CD4-positive, alpha-beta T cell treated with Interleukin-6 at 100 ng/mL for 8 hours (primary cell): Measurements from ENCODE around the gene SKAP1.
"Not testable (repeated sequence)": the region's sequence is repeated elsewhere in the genome, so short reads cannot be mapped to it uniquely, and the experiment has no call there.

Experiments
- DNase-seq: peaks from one replicate; pipeline ENCODE4 v3.0.0-alpha.2; 2020; ENCODE audit warnings: mixed read lengths, low spot score

Gene SKAP1

GRCh38 chr17:48207776-48208544 lies 222.1 kb downstream of the SKAP1 start:
- DNase-seq: no peak

- not testable (repeated sequence) for DNase-seq
These were observed 223.0 kb downstream of the SKAP1 start for GRCh38 chr17:48207036-48207435.

GRCh38 chr17:48202959-48203358 lies 227.1 kb downstream of the SKAP1 start:
- DNase-seq: no peak

- DNase-seq: no peak
These were observed 231.0 kb downstream of the SKAP1 start for GRCh38 chr17:48198950-48199541.

- DNase-seq: no peak
These were observed 234.1 kb downstream of the SKAP1 start for GRCh38 chr17:48195910-48196309.

GRCh38 chr17:48194097-48194550 lies 235.9 kb downstream of the SKAP1 start:
- DNase-seq: peak; percentile 5

GRCh38 chr17:48192321-48192731 lies 237.7 kb downstream of the SKAP1 start:
- no peak for DNase-seq

GRCh38 chr17:48191362-48191761 lies 238.7 kb downstream of the SKAP1 start:
- DNase-seq: no peak

GRCh38 chr17:48190871-48191270 lies 239.1 kb downstream of the SKAP1 start:
- no peak for DNase-seq

- no peak for DNase-seq
These were observed 242.0 kb downstream of the SKAP1 start for GRCh38 chr17:48187872-48188608.

GRCh38 chr17:48186317-48186716 lies 243.7 kb downstream of the SKAP1 start:
- DNase-seq: not testable (repeated sequence)

- DNase-seq: no peak
These were observed 245.3 kb downstream of the SKAP1 start for GRCh38 chr17:48184721-48185120.

GRCh38 chr17:48181653-48182052 lies 248.4 kb downstream of the SKAP1 start:
- DNase-seq: no peak

GRCh38 chr17:48180842-48181629 lies 249.0 kb downstream of the SKAP1 start:
- no peak for DNase-seq

- DNase-seq: no peak
These were observed 250.7 kb downstream of the SKAP1 start for GRCh38 chr17:48179071-48179945.

- no peak for DNase-seq
These were observed 251.7 kb downstream of the SKAP1 start for GRCh38 chr17:48178317-48178716.

- DNase-seq: no peak
These were observed 252.2 kb downstream of the SKAP1 start for GRCh38 chr17:48177816-48178215.

- no peak for DNase-seq
These were observed 253.6 kb downstream of the SKAP1 start for GRCh38 chr17:48176471-48176855.

- DNase-seq: no peak
These were observed 254.1 kb downstream of the SKAP1 start for GRCh38 chr17:48175692-48176470.

- no peak for DNase-seq
These were observed 255.0 kb downstream of the SKAP1 start for GRCh38 chr17:48174833-48175523.
